Trophoblast cell (in vitro differentiated cells and primary cell): ENCODE results near the gene DYRK1A.

Source experiments
- DNase-seq, 2 donors: peaks; one replicate each; pipeline ENCODE4 v3.0.0-alpha.2; 2016
- H2AFZ ChIP-seq: 2 replicates; pipeline ENCODE4 v1.6.1; 2013; ENCODE audit warnings: low read length, moderate library complexity, mild to moderate bottlenecking; ENCODE audit not compliant: insufficient read depth, poor library complexity
- H2AK5ac ChIP-seq: 2 replicates; pipeline ENCODE4 v1.6.1; 2013; ENCODE audit warnings: mild to moderate bottlenecking, low read length
- H2BK120ac ChIP-seq: 2 replicates; pipeline ENCODE4 v1.6.1; 2013; ENCODE audit warnings: low read length, mild to moderate bottlenecking, moderate library complexity; ENCODE audit not compliant: insufficient read depth, poor library complexity
- H2BK12ac ChIP-seq: 2 replicates; pipeline ENCODE4 v1.6.1; 2013; ENCODE audit warnings: mild to moderate bottlenecking, low read length, moderate library complexity
- H2BK5ac ChIP-seq: 2 replicates; pipeline ENCODE4 v1.6.1; 2013; ENCODE audit warnings: low read length, low read depth, moderate library complexity, mild to moderate bottlenecking; ENCODE audit not compliant: poor library complexity
- H3K14ac ChIP-seq: 2 replicates; pipeline ENCODE4 v1.6.1; 2013; ENCODE audit warnings: mild to moderate bottlenecking, low read length
- H3K18ac ChIP-seq: 2 replicates; pipeline ENCODE4 v1.6.1; 2013; ENCODE audit warnings: mild to moderate bottlenecking, low read length
- H3K23ac ChIP-seq: 2 replicates; pipeline ENCODE4 v1.6.1; 2013; ENCODE audit warnings: low read length
- H3K27ac ChIP-seq: 2 replicates; pipeline ENCODE4 v1.5.1; 2013; ENCODE audit warnings: low read depth, mild to moderate bottlenecking, inconsistent platforms, low read length, moderate library complexity
- H3K27me3 ChIP-seq: 2 replicates; pipeline ENCODE4 v1.6.1; 2013; ENCODE audit warnings: inconsistent platforms, mild to moderate bottlenecking, low read length, moderate library complexity; ENCODE audit not compliant: insufficient read depth
- H3K36me3 ChIP-seq, 2 experiments: 1 replicate in 1 of 2; 2 replicates in 1 of 2; pipeline ENCODE4 v1.6.1; 2013; ENCODE audit warnings: low read length in 2 of 2, mild to moderate bottlenecking in 2 of 2, moderate library complexity in 1 of 2; ENCODE audit not compliant: insufficient read depth in 2 of 2, control insufficient read depth in 1 of 2
- H3K4ac ChIP-seq: 2 replicates; pipeline ENCODE4 v1.6.1; 2013; ENCODE audit warnings: low read depth, mild to moderate bottlenecking, low read length, moderate library complexity
- H3K4me1 ChIP-seq, 2 experiments: 1 replicate in 1 of 2; 2 replicates in 1 of 2; pipeline ENCODE4 v1.6.1; 2013; ENCODE audit warnings: low read length in 2 of 2, mild to moderate bottlenecking in 2 of 2, moderate library complexity in 1 of 2; ENCODE audit not compliant: insufficient read depth in 2 of 2, control insufficient read depth in 1 of 2
- H3K4me2 ChIP-seq: 2 replicates; pipeline ENCODE4 v1.6.1; 2013; ENCODE audit warnings: inconsistent platforms, mild to moderate bottlenecking, low read length, moderate library complexity
- H3K4me3 ChIP-seq: 2 replicates; pipeline ENCODE4 v1.5.1; 2013; ENCODE audit warnings: mild to moderate bottlenecking, low read depth, low read length, inconsistent platforms
- H3K79me1 ChIP-seq: one replicate; pipeline ENCODE4 v1.6.1; 2013; ENCODE audit warnings: low read length
- H3K79me2 ChIP-seq: 2 replicates; pipeline ENCODE4 v1.6.1; 2013; ENCODE audit warnings: low read length, mild to moderate bottlenecking; ENCODE audit not compliant: control insufficient read depth, insufficient read depth, poor library complexity
- H3K9ac ChIP-seq: 2 replicates; pipeline ENCODE4 v1.6.1; 2013; ENCODE audit warnings: mild to moderate bottlenecking, low read length
- H3K9me3 ChIP-seq: 2 replicates; pipeline ENCODE4 v1.6.1; 2013; ENCODE audit warnings: low read depth, mild to moderate bottlenecking, control low read depth, inconsistent platforms, low read length; ENCODE audit not compliant: insufficient read depth
- H4K12ac ChIP-seq: 2 replicates; pipeline ENCODE4 v1.6.1; 2013; ENCODE audit warnings: low read depth, mild to moderate bottlenecking, low read length, moderate library complexity
- H4K8ac ChIP-seq: 2 replicates; pipeline ENCODE4 v1.6.1; 2013; ENCODE audit warnings: low read depth, mild to moderate bottlenecking, low read length, moderate library complexity
- H4K91ac ChIP-seq: one replicate; pipeline ENCODE4 v1.6.1; 2013; ENCODE audit warnings: low read depth, mild to moderate bottlenecking, low read length, moderate library complexity
- WGBS: extraction: QIAGEN DNeasy Blood & Tissue Kit; methylation state at CpG from one replicate; pipeline ENCODE4 v1.1.7; 2013; ENCODE audit warnings: missing lambda C conversion rate; ENCODE audit not compliant: insufficient read length, insufficient coverage; ENCODE audit errors: extremely low coverage; 5-methylcytosine and 5-hydroxymethylcytosine counted together

DYRK1A gene

GRCh38 chr21:37542512-37542911, 175.9 kb downstream of the DYRK1A start:
- Histone ChIP-seq H3K4me3 (no peak overlapping the region), H3K18ac (no peak overlapping the region), H2AK5ac (no peak overlapping the region), H3K4ac (no peak overlapping the region), H3K23ac (no peak overlapping the region), H3K79me2 (no peaks in the 10 kb centered on the region), H3K27ac (no peak overlapping the region), H4K91ac (no peak overlapping the region), H3K9me3 (peaks cover 3% of the 10 kb centered on the region), H2BK12ac (no peak overlapping the region), H2BK120ac (no peak overlapping the region), H4K12ac (no peak overlapping the region), H4K8ac (no peak overlapping the region), H2BK5ac (no peak overlapping the region), H3K79me1 (no peaks in the 10 kb centered on the region), H3K4me1 (peaks cover 0 to under 1% of the 10 kb centered on the region in 2 experiments), H2AFZ (no peak overlapping the region), H3K14ac (no peak overlapping the region), H3K27me3 (no peaks in the 10 kb centered on the region), H3K9ac (no peak overlapping the region), H3K4me2 (no peak overlapping the region), H3K36me3 (no peaks in the 10 kb centered on the region)
- no peak for DNase-seq
- WGBS = no CpG with 5 or more reads among the region's 1 CpG

- Histone ChIP-seq H3K9me3 (peaks cover 3% of the 10 kb centered on the region), H3K36me3 (no peaks in the 10 kb centered on the region), H4K12ac (no peak overlapping the region), H3K27ac (no peak overlapping the region), H3K4me2 (no peak overlapping the region), H3K18ac (no peak overlapping the region), H2BK5ac (no peak overlapping the region), H4K8ac (no peak overlapping the region), H2BK120ac (no peak overlapping the region), H3K79me2 (no peaks in the 10 kb centered on the region), H3K9ac (no peak overlapping the region), H3K4me3 (no peak overlapping the region), H2BK12ac (no peak overlapping the region), H4K91ac (no peak overlapping the region), H3K4ac (no peak overlapping the region), H2AK5ac (no peak overlapping the region), H3K79me1 (no peaks in the 10 kb centered on the region), H2AFZ (no peak overlapping the region), H3K23ac (no peak overlapping the region), H3K4me1 (peaks cover 2 to 4% of the 10 kb centered on the region in 2 experiments), H3K27me3 (no peaks in the 10 kb centered on the region), H3K14ac (no peak overlapping the region)
- no peak for DNase-seq
- no CpG with 5 or more reads among the region's 22 CpGs for WGBS
These were observed 179.8 kb downstream of the DYRK1A start for GRCh38 chr21:37546299-37546908.

- no CpG with 5 or more reads among the region's 23 CpGs for WGBS
- H3K36me3 ChIP-seq = no peaks in the 10 kb centered on the region
- H4K12ac ChIP-seq = no peak overlapping the region
- H3K79me1 ChIP-seq = no peaks in the 10 kb centered on the region
- no peak overlapping the region for H3K4me2 ChIP-seq
- no peak overlapping the region for H3K9ac ChIP-seq
- H4K91ac ChIP-seq = no peak overlapping the region
- H2BK12ac ChIP-seq = no peak overlapping the region
- no peak overlapping the region for H4K8ac ChIP-seq
- no peak overlapping the region for H2BK5ac ChIP-seq
- peaks cover 3% of the 10 kb centered on the region for H3K9me3 ChIP-seq
- H3K23ac ChIP-seq = no peak overlapping the region
- no peaks in the 10 kb centered on the region for H3K79me2 ChIP-seq
- H3K27me3 ChIP-seq = no peaks in the 10 kb centered on the region
- H3K27ac ChIP-seq = no peak overlapping the region
- no peak overlapping the region for H2AK5ac ChIP-seq
- H3K4ac ChIP-seq = no peak overlapping the region
- no peak overlapping the region for H3K14ac ChIP-seq
- peaks cover 2 to 4% of the 10 kb centered on the region in 2 experiments for H3K4me1 ChIP-seq
- H2BK120ac ChIP-seq = no peak overlapping the region
- H2AFZ ChIP-seq = no peak overlapping the region
- no peak overlapping the region for H3K4me3 ChIP-seq
- no peak for DNase-seq
- no peak overlapping the region for H3K18ac ChIP-seq
These were observed 180.5 kb downstream of the DYRK1A start for GRCh38 chr21:37546949-37547614.

- Histone ChIP-seq H3K4me1 (peaks cover 2 to 4% of the 10 kb centered on the region in 2 experiments), H3K79me1 (no peaks in the 10 kb centered on the region), H3K27me3 (no peaks in the 10 kb centered on the region), H3K4me2 (no peak overlapping the region), H4K8ac (no peak overlapping the region), H3K79me2 (no peaks in the 10 kb centered on the region), H3K18ac (no peak overlapping the region), H3K14ac (no peak overlapping the region), H2BK120ac (no peak overlapping the region), H2BK12ac (no peak overlapping the region), H3K36me3 (no peaks in the 10 kb centered on the region), H3K23ac (no peak overlapping the region), H3K4me3 (no peak overlapping the region), H4K12ac (no peak overlapping the region), H3K9ac (no peak overlapping the region), H3K9me3 (peaks cover 4% of the 10 kb centered on the region), H2BK5ac (no peak overlapping the region), H3K4ac (no peak overlapping the region), H2AFZ (no peak overlapping the region), H2AK5ac (no peak overlapping the region), H4K91ac (no peak overlapping the region), H3K27ac (no peak overlapping the region)
- WGBS = no CpG with 5 or more reads among the region's 2 CpGs
- no peak for DNase-seq
These were observed 181.1 kb downstream of the DYRK1A start for GRCh38 chr21:37547615-37548200.
